ENCODE results near the gene PHF20.
"Not testable (repeated sequence)": the region's sequence is repeated elsewhere in the genome, so short reads cannot be mapped to it uniquely, and the experiment has no call there.

PHF20 gene

GRCh38 chr20:35886537-35886936 lies 114.7 kb downstream of the PHF20 start:
- no peak for DNase-seq (ENCODE audit: low read depth)

GRCh38 chr20:35887393-35888064 lies 115.7 kb downstream of the PHF20 start:
- DNase-seq (ENCODE audit: low read depth) = no peak

- DNase-seq (ENCODE audit: low read depth) = no peak
Measured at GRCh38 chr20:35888657-35889056, 116.8 kb downstream of the PHF20 start.

- DNase-seq (ENCODE audit: low read depth) = no peak
Measured at GRCh38 chr20:35891375-35891774, 119.6 kb downstream of the PHF20 start.

- no peak for DNase-seq (ENCODE audit: low read depth)
Measured at GRCh38 chr20:35892871-35893270, 121.1 kb downstream of the PHF20 start.

GRCh38 chr20:35893942-35894341 lies 122.1 kb downstream of the PHF20 start:
- DNase-seq (ENCODE audit: low read depth) = no peak

- DNase-seq (ENCODE audit: low read depth) = not testable (repeated sequence)
Measured at GRCh38 chr20:35895516-35895915, 123.7 kb downstream of the PHF20 start.

- DNase-seq (ENCODE audit: low read depth) = no peak
Measured at GRCh38 chr20:35899064-35899463, 127.2 kb downstream of the PHF20 start.

GRCh38 chr20:35901230-35901629 lies 129.4 kb downstream of the PHF20 start:
- DNase-seq (ENCODE audit: low read depth) = not testable (repeated sequence)

- no peak for DNase-seq (ENCODE audit: low read depth)
Measured at GRCh38 chr20:35901678-35902544, 130.1 kb downstream of the PHF20 start.

GRCh38 chr20:35902545-35902941 lies 130.7 kb downstream of the PHF20 start:
- DNase-seq (ENCODE audit: low read depth) = no peak

- no peak for DNase-seq (ENCODE audit: low read depth)
Measured at GRCh38 chr20:35903843-35904242, 132.0 kb downstream of the PHF20 start.

- DNase-seq (ENCODE audit: low read depth) = no peak
Measured at GRCh38 chr20:35904982-35905663, 133.3 kb downstream of the PHF20 start.

- DNase-seq (ENCODE audit: low read depth) = no peak
Measured at GRCh38 chr20:35907017-35907701, 135.3 kb downstream of the PHF20 start.

- no peak for DNase-seq (ENCODE audit: low read depth)
Measured at GRCh38 chr20:35908007-35908406, 136.2 kb downstream of the PHF20 start.

GRCh38 chr20:35909176-35909575 lies 137.4 kb downstream of the PHF20 start:
- no peak for DNase-seq (ENCODE audit: low read depth)

- no peak for DNase-seq (ENCODE audit: low read depth)
Measured at GRCh38 chr20:35909796-35910195, 138.0 kb downstream of the PHF20 start.

- no peak for DNase-seq (ENCODE audit: low read depth)
Measured at GRCh38 chr20:35910254-35910653, 138.4 kb downstream of the PHF20 start.

- no peak for DNase-seq (ENCODE audit: low read depth)
Measured at GRCh38 chr20:35912881-35913280, 141.1 kb downstream of the PHF20 start.

GRCh38 chr20:35917077-35917476 lies 145.3 kb downstream of the PHF20 start:
- DNase-seq (ENCODE audit: low read depth) = no peak

GRCh38 chr20:35918021-35918420 lies 146.2 kb downstream of the PHF20 start:
- no peak for DNase-seq (ENCODE audit: low read depth)

- no peak for DNase-seq (ENCODE audit: low read depth)
Measured at GRCh38 chr20:35920523-35920922, 148.7 kb downstream of the PHF20 start.
